IMR-90 (cell line): ENCODE results near the gene MRTFA. TPM values are rescaled to one million over a fixed set of nuclear protein-coding genes. Genes with fewer than 3 reads are reported as not detected.

Source experiments
- ATAC-seq: fragments of 200-7000 bp; cut with Tn5 transposase; 2 replicates; pipeline ENCODE4 v1.9.1; 2020; ENCODE audit warnings: low read depth, mild to moderate bottlenecking, moderate library complexity
- BruUV-seq: library from RNA; stranded (reverse); fragments of 400-500 nt; replicated peaks from 2 replicates; lab custom pipeline; 2021; lab: Mats Ljungman, UMichigan
- CTCF ChIA-PET: fragments of 300-600 bp; formaldehyde crosslinking; extraction: SDS; loops from one replicate; lab custom pipeline; 2021; ENCODE audit warnings: antibody characterized with exemption; lab: Yijun Ruan, JAX
- POLR2A ChIA-PET: fragments of 300-600 bp; sonication (Branson Sonifier 250); formaldehyde crosslinking; loops from one replicate; lab custom pipeline; 2022; ENCODE audit warnings: antibody characterized with exemption; ENCODE audit not compliant: unreplicated experiment; lab: Charles Lee
- DNase-seq: peaks from one replicate; pipeline ENCODE4 v3.0.0; 2013
- H2AFZ ChIP-seq: replicated peaks from 2 replicates; pipeline ENCODE3; 2013; ENCODE audit warnings: low read length, mild to moderate bottlenecking; ENCODE audit not compliant: poor library complexity
- H2AK5ac ChIP-seq: 2 replicates; pipeline ENCODE4 v1.6.1; 2013; ENCODE audit warnings: low read depth, low read length, inconsistent platforms
- H2AK9ac ChIP-seq: replicated peaks from 2 replicates; pipeline ENCODE3; 2013; ENCODE audit warnings: mild to moderate bottlenecking, low read depth, low read length, moderate library complexity; ENCODE audit not compliant: poor library complexity
- H2BK120ac ChIP-seq: 2 replicates; pipeline ENCODE4 v1.6.1; 2013; ENCODE audit warnings: low read depth, low read length, inconsistent platforms
- H2BK15ac ChIP-seq: 3 replicates; pipeline ENCODE4 v1.6.1; 2013; ENCODE audit warnings: low read depth, low read length, inconsistent platforms
- H2BK20ac ChIP-seq: 2 replicates; pipeline ENCODE4 v1.6.1; 2013; ENCODE audit warnings: low read depth, mild to moderate bottlenecking, inconsistent platforms, low read length, moderate library complexity
- H2BK5ac ChIP-seq: 2 replicates; pipeline ENCODE4 v1.6.1; 2013; ENCODE audit warnings: mild to moderate bottlenecking, low read depth, low read length, inconsistent platforms; ENCODE audit not compliant: poor library complexity, severe bottlenecking
- H3K14ac ChIP-seq: replicated peaks from 2 replicates; pipeline ENCODE4 v1.6.1; 2013; ENCODE audit warnings: low read depth, low read length, inconsistent platforms
- H3K18ac ChIP-seq: 2 replicates; pipeline ENCODE4 v1.6.1; 2013; ENCODE audit warnings: low read depth, low read length, control low read depth
- H3K23ac ChIP-seq: 2 replicates; pipeline ENCODE4 v1.6.1; 2013; ENCODE audit warnings: low read depth, low read length, inconsistent platforms
- H3K27ac ChIP-seq: 2 replicates; pipeline ENCODE4 v1.5.1; 2013; ENCODE audit warnings: mild to moderate bottlenecking, control low read depth, low read length; ENCODE audit not compliant: insufficient read depth
- H3K27me3 ChIP-seq: 2 replicates; pipeline ENCODE4 v1.6.1; 2013; ENCODE audit warnings: low read length; ENCODE audit not compliant: control insufficient read depth, insufficient read depth
- H3K36me3 ChIP-seq: 2 replicates; pipeline ENCODE4 v1.6.1; 2013; ENCODE audit warnings: low read length, mixed read lengths; ENCODE audit not compliant: control insufficient read depth, insufficient read depth
- H3K4ac ChIP-seq: 2 replicates; pipeline ENCODE4 v1.6.1; 2013; ENCODE audit warnings: low read depth, low read length, inconsistent platforms
- H3K4me1 ChIP-seq: 2 replicates; pipeline ENCODE4 v1.6.1; 2013; ENCODE audit warnings: low read length, mixed read lengths; ENCODE audit not compliant: control insufficient read depth, insufficient read depth
- H3K4me2 ChIP-seq: 2 replicates; pipeline ENCODE4 v1.6.1; 2013; ENCODE audit warnings: low read depth, mild to moderate bottlenecking, control low read depth, low read length, moderate library complexity
- H3K4me3 ChIP-seq: 2 replicates; pipeline ENCODE4 v1.5.1; 2013; ENCODE audit warnings: low read depth, mild to moderate bottlenecking, control low read depth, low read length, moderate library complexity; ENCODE audit not compliant: insufficient read depth
- H3K56ac ChIP-seq: 2 replicates; pipeline ENCODE4 v1.6.1; 2013; ENCODE audit warnings: low read length, inconsistent platforms; ENCODE audit not compliant: insufficient read depth; ENCODE audit errors: extremely low read depth
- H3K79me1 ChIP-seq, 2 experiments: 2 replicates each; pipeline ENCODE4 v1.6.1; 2013; ENCODE audit warnings: low read length in 2 of 2, inconsistent platforms in 1 of 2, low read depth in 1 of 2
- H3K9ac ChIP-seq: 2 replicates; pipeline ENCODE4 v1.6.1; 2013; ENCODE audit warnings: low read depth, low read length, control low read depth
- H3K9me1 ChIP-seq: 2 replicates; pipeline ENCODE4 v1.6.1; 2013; ENCODE audit warnings: low read length, inconsistent platforms; ENCODE audit not compliant: insufficient read depth
- H3K9me3 ChIP-seq: 2 replicates; pipeline ENCODE4 v1.6.1; 2013; ENCODE audit warnings: low read length; ENCODE audit not compliant: control insufficient read depth, insufficient read depth
- H4K20me1 ChIP-seq: 2 replicates; pipeline ENCODE4 v1.6.1; 2013; ENCODE audit warnings: low read length, inconsistent platforms; ENCODE audit not compliant: insufficient read depth
- H4K5ac ChIP-seq: 2 replicates; pipeline ENCODE4 v1.6.1; 2013; ENCODE audit warnings: mild to moderate bottlenecking, low read depth, low read length, control low read depth
- H4K8ac ChIP-seq, 2 experiments: 2 replicates each; pipeline ENCODE4 v1.6.1; 2013; ENCODE audit warnings: low read depth in 2 of 2, low read length in 2 of 2, control low read depth in 1 of 2, inconsistent platforms in 1 of 2
- H4K91ac ChIP-seq: 2 replicates; pipeline ENCODE4 v1.6.1; 2013; ENCODE audit warnings: low read depth, low read length, inconsistent platforms; ENCODE audit not compliant: insufficient read depth
- BHLHE40 ChIP-seq: fragments of 150-350 bp; IDR thresholded peaks from 2 replicates; pipeline ENCODE4 v1.6.1; 2016; ENCODE audit warnings: mild to moderate bottlenecking, low read depth, low read length
- MAFK ChIP-seq: IDR thresholded peaks from 2 replicates; pipeline ENCODE4 v1.6.1; 2012; ENCODE audit warnings: low read depth, low read length, improper control_type of control experiment
- MAZ ChIP-seq: IDR thresholded peaks from 2 replicates; pipeline ENCODE4 v1.6.1; 2012; ENCODE audit warnings: low read depth, mild to moderate bottlenecking, low read length, improper control_type of control experiment, moderate library complexity, borderline replicate concordance
- MXI1 ChIP-seq: IDR thresholded peaks from 2 replicates; pipeline ENCODE4 v1.6.1; 2012; ENCODE audit warnings: low read depth, mild to moderate bottlenecking, low read length, moderate library complexity, borderline replicate concordance
- RCOR1 ChIP-seq: IDR thresholded peaks from 2 replicates; pipeline ENCODE4 v1.6.1; 2012; ENCODE audit warnings: mild to moderate bottlenecking, low read length, improper control_type of control experiment; ENCODE audit not compliant: insufficient replicate concordance
- SMC3 ChIP-seq: fragments of 150-350 bp; IDR thresholded peaks from 2 replicates; pipeline ENCODE4 v1.6.1; 2016; ENCODE audit warnings: low read depth, mild to moderate bottlenecking, antibody characterized with exemption, low read length, moderate library complexity
- WGBS, 2 experiments: methylation state at CpG; one replicate each; pipeline versions ENCODE4 v1.1.5 to v1.1.7; 2013; ENCODE audit warnings: missing lambda C conversion rate in 2 of 2; ENCODE audit not compliant: insufficient read length in 1 of 2; ENCODE audit errors: extremely low coverage in 2 of 2; 5-methylcytosine and 5-hydroxymethylcytosine counted together
- dilution Hi-C: fragments of 300-500 bp; cut with HindIII; formaldehyde crosslinking; loops from one replicate; pipeline ENCODE4 v1.14.3; 2018; ENCODE audit warnings: low sequenced_read_pairs; ENCODE audit not compliant: unreplicated experiment
- in situ Hi-C: fragments of 300-500 bp; cut with MboI; formaldehyde crosslinking; loops from 3 replicates; pipeline ENCODE4 v1.14.3; 2019; ENCODE audit warnings: low sequenced_read_pairs, inconsistent platforms, mixed read lengths
- intact Hi-C: fragments of 100-400 bp; cut with micrococcal nuclease; formaldehyde crosslinking; loops from 2 replicates; pipeline ENCODE4 v1.10.0; 2022
- polyA plus RNA-seq, 3 experiments: library from polyadenylated mRNA; depleted of rRNA; stranded (reverse); fragments of >200 nt; gene quantifications; 2 replicates each; pipeline ENCODE4 v1.2.3, GENCODE V29; 2012; ENCODE audit warnings: low replicate concordance in 1 of 3
- total RNA-seq: library from RNA; depleted of rRNA; stranded (reverse); fragments of >200 nt; gene quantifications from 2 replicates; pipeline ENCODE4 v1.2.3, GENCODE V29; 2012
- TF ChIP-seq, protein P1 (sequence below): conservative IDR thresholded peaks from 2 replicates; pipeline ENCODE4 v1.5.1; 2012; ENCODE audit warnings: mild to moderate bottlenecking, low read depth, low read length, improper control_type of control experiment

The MRTFA gene
- total and polyA plus RNA-seq, 2 of the 4 experiments (the other 2 are of a cell fraction), result 12.5 to 17.2 TPM

DNA sequence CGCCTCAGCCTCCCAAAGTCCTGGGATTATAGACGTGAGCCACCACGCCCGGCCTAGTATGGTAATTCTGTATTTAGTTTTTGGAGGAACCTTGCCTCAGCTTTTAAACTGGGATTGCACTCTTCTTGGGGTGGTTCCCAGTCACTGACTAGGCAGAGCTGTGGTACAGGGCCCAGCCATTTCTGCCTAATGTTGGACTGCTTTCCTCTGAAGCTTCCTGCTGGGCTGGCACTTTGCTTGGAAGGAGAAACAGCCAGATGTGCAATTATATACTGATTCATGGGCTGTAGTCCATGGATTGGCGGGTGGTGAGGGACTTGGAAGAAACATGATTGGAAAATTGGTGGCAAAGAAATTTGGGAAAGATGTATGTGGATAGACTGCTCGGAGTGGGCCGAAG, 25.2 kb upstream of the MRTFA start:
- Histone ChIP-seq H2BK5ac (no peak overlapping the region), H3K79me1 (no peaks in the 10 kb centered on the region), H3K36me3 (no peaks in the 10 kb centered on the region), H3K27ac (no peak overlapping the region), H2BK120ac (no peak overlapping the region), H3K9ac (no peak overlapping the region), H2AK9ac (no peak overlapping the region), H4K8ac (no peak overlapping the region), H3K9me3 (no peaks in the 10 kb centered on the region), H3K4ac (no peak overlapping the region), H2AK5ac (no peak overlapping the region), H2BK20ac (no peak overlapping the region), H3K4me1 (peaks cover 13% of the 10 kb centered on the region), H4K91ac (no peak overlapping the region), H4K20me1 (no peaks in the 10 kb centered on the region), H2AFZ (no peak overlapping the region), H3K4me2 (no peak overlapping the region), H3K9me1 (peaks cover 4% of the 10 kb centered on the region; the same call in 1 of the 2 replicates), H4K5ac (no peak overlapping the region), H3K23ac (no peak overlapping the region), H3K14ac (no peak overlapping the region), H3K18ac (no peak overlapping the region), H3K4me3 (no peak overlapping the region), H3K27me3 (no peaks in the 10 kb centered on the region), H3K56ac (no peak overlapping the region), H2BK15ac (no peak overlapping the region)
- BruUV-seq, result no TSS peak
- no peak for DNase-seq
- TF ChIP-seq SMC3, result no peak
- no peak for TF ChIP-seq MAFK
- TF ChIP-seq, protein P1, sequence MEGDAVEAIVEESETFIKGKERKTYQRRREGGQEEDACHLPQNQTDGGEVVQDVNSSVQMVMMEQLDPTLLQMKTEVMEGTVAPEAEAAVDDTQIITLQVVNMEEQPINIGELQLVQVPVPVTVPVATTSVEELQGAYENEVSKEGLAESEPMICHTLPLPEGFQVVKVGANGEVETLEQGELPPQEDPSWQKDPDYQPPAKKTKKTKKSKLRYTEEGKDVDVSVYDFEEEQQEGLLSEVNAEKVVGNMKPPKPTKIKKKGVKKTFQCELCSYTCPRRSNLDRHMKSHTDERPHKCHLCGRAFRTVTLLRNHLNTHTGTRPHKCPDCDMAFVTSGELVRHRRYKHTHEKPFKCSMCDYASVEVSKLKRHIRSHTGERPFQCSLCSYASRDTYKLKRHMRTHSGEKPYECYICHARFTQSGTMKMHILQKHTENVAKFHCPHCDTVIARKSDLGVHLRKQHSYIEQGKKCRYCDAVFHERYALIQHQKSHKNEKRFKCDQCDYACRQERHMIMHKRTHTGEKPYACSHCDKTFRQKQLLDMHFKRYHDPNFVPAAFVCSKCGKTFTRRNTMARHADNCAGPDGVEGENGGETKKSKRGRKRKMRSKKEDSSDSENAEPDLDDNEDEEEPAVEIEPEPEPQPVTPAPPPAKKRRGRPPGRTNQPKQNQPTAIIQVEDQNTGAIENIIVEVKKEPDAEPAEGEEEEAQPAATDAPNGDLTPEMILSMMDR, result no peak
- no peak for TF ChIP-seq RCOR1
- no peak for TF ChIP-seq MAZ
- no peak for TF ChIP-seq BHLHE40
- no peak for TF ChIP-seq MXI1
- dilution Hi-C loops (no loop called here), intact Hi-C loops (no loop called here), in situ Hi-C loops (no loop called here)
- POLR2A ChIA-PET, result no interaction called here
- 44% methylated on average over 1 of the region's 7 CpGs; no CpG with 5 or more reads in 1 of the 2 experiments for WGBS, 2 experiments
- CTCF ChIA-PET, result no interaction called here
- no peak for ATAC-seq
